ENCODE data around the gene EML4. TPM values are rescaled to one million over a fixed set of nuclear protein-coding genes. Genes with fewer than 3 reads are reported as not detected.
"Not testable (repeated sequence)": the region's sequence is repeated elsewhere in the genome, so short reads cannot be mapped to it uniquely, and the experiment has no call there.

Gene EML4
- total RNA-seq, 1 experiment from 2014 or later = 37.1 TPM

DNA sequence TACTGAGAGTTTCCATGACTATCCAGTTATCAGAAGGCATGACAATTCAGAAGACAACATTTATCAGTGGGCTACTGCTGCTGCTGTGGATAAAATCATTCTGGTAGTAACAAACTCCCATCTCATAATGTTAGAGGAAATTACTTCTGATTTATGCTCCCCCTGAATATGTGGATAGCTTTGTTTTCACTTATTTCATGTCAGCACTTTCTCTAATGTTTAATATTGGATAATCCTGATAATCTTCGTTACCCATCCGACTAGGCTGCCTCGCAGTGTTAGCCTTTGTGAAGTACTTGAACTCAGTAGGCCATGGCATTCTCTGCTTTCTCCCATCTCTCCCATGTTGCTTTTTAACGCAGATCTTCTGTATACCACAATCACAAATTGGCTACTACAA lies 163.4 kb downstream of the EML4 start:
- no peak for DNase-seq (ENCODE audit: low read depth)

DNA sequence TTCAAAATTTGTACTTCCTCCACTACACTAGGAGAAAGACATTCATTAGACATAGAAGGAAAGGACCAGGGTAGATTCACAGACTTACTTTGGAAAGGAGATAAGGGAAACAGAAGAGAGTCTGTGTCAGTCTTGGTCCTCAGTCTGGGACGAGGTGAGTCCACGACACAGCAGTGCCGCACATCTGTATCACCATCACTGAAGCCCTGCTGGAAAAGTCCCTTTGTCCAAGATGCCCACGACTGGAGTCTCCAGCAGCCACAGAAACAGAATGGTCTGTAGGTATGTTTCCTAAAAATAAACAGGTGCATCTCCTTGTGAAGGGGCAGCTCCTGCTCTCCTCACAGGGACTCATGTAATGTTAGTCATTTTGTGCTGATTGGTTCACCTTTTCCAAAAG lies 164.4 kb downstream of the EML4 start:
- DNase-seq (ENCODE audit: low read depth) = no peak

DNA sequence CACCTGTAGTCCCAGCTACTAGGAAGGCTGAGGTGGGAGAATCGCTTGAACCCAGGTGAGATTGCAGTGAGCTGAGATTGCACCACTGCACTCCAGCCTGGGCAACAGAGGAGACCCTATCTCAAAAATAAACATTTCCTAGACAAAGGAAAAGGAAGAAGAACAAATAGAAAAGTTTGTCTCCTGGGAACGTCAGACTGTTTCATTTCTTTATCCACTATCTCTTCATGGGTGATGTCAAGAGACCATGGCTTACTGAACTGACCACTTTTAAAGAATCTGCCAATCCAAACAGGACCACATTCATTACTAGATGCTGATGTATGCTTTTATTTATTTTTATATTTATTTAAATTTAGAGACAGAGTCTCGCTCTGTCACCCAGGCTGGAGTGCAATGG lies 165.1 kb downstream of the EML4 start:
- no peak for DNase-seq (ENCODE audit: low read depth)

DNA sequence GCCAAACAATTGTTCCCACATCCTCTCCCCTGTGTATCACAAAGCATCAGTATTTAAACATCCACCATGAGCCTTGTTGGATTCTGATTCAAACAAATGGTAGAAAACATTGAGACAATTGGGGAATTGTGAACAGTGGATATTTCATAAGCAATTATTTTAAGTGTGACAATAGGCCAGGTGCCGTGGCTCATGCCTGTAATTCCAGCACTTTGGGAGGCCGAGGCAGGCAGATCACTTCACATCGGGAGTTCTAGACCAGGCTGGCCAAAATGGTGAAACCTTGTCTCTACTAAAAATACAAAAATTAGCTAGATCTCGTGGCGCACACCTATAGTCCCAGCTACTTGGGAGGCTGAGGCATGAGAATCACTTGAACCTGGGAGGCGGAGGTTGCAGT lies 165.7 kb downstream of the EML4 start:
- not testable (repeated sequence) for DNase-seq (ENCODE audit: low read depth)

DNA sequence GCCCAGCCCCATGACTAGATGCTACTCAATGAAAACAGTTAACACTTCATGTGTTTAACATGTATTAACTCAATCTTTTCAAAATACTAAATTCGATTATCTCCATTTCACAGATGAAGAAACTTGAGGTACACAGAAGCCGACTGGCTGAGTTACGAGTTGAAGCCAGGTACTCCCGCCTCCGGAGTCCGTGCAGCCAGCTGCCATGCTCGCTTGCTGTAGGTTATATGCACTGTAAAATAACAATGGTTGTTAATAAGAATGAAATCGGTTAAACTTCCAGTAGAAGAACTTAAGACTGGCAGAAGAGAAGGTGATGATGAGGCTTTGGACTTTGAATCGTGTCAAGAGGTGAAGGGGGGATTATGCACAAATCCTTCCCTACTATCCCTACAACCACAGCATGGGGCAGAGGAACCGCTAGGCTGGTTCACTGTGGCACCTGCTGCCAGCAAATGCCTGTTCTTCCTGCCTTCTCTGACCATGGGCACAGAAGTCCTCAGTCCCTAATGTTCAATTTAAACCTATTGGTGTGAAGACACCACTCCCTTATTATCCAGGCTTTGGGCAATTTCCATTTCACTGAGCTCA lies 166.5 kb downstream of the EML4 start:
- DNase-seq (ENCODE audit: low read depth) = no peak

DNA sequence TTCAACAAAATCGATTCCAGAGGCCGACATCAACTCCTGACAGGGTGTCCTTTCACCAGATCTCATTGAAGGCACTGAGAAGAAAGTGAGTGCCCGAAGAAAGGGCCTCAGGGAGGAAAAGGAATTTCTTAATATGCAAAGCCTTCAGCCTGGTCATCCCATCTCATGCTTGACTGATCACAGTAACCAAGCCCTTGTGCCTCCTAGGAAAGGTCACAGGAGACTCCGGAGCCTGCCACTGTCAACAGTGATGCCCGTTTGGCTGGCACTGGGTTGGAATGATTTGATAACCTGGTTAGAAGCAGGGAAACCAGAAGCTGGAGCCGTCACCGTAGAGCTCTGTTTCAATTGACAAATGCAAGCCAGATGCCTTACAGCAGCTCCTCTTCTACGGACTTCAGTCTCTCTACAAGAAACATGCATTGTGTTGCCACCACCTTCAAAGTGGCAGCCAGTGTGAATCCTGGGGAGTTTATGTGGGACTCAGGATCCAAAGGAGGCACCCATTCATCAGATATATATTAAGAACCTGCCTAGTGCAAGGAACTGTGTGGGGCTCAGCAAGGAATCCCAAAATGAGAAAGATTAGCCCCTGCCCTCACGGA lies 167.3 kb downstream of the EML4 start:
- DNase-seq (ENCODE audit: low read depth) = no peak

DNA sequence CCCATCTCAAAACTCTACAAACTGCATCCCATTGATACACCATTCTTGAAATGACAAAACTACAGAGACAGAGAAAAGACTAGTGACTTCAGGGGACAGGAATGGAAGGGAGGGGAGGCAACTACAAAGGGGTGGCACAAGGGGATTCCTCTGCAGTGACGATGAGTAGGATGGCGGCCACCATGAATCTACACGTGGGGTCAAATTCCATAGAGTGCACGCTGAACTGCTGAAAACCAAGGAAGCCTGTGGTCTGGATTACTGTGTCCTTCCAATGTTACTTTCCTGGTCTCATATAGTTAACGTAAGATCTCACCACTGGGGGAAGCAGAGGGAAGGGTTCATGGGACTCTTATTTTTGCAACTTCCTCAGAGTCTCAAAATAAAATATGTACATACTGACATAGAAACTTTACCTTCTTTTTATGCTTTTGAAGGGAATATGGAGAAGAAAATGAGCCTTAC lies 168.2 kb downstream of the EML4 start:
- DNase-seq (ENCODE audit: low read depth) = no peak

DNA sequence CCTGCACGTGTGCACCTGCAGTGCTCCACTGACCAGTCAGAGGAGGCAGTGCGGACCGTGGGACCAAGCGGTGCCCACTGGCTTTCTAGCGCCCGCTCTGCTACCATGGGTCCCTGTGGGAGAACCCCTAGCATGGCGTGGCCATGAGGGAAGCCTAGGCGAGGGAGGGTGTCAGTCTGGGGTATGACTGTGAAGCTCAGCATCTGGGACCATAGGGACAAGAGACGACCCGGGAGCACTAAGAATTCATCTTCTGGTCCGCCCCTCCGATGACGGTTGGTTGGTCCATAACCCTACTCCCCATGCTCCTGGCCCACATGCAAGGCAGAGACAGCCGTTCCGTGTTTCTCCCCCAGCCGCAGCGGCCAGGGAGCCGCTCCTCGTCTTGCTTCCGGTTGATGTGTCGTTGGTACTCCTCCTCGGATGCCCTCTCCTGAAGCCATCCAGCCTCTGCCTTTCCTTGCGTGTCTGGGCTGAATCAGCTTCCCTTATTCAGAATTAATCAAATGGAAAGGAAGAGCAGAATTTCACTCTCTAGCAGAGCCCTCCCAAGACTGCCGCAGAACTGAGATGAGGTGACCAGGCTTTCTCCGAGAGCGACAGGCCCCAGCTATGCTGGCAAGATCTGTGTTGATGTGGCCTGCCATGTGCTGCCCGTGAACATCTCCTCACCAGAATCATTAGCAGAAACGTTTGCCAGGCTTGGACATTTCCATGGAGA lies 168.9 kb downstream of the EML4 start:
- DNase-seq (ENCODE audit: low read depth) = no peak

DNA sequence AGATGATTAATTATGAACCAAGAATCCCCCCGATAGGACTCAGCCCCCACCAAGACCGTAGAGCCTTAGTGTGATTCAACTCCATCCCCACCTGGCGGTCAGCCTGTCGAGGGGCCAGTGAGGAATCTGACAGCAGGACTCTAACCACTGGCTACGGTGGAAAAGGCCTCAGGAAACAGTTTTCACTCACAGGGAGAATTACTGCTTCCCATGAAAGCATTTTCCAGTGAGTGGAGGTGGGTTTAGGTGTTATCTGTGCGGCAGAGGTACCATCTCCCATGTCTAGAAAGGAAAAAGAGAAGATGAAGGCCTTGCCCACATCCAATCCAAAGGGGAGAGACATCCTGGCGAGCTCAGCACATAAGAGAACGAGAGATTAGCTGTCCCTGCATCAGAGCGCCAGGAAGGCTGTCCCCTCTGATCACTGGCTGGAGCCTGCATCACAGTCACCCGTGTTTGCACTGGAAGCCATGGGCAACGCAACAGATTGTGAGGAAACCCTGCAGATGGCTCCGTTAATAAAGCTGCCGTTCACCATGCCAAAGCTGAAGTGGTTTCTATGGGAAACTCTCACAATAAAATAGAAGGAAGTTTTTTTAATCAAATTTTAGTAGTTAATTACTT lies 169.5 kb downstream of the EML4 start:
- DNase-seq (ENCODE audit: low read depth) = no peak

DNA sequence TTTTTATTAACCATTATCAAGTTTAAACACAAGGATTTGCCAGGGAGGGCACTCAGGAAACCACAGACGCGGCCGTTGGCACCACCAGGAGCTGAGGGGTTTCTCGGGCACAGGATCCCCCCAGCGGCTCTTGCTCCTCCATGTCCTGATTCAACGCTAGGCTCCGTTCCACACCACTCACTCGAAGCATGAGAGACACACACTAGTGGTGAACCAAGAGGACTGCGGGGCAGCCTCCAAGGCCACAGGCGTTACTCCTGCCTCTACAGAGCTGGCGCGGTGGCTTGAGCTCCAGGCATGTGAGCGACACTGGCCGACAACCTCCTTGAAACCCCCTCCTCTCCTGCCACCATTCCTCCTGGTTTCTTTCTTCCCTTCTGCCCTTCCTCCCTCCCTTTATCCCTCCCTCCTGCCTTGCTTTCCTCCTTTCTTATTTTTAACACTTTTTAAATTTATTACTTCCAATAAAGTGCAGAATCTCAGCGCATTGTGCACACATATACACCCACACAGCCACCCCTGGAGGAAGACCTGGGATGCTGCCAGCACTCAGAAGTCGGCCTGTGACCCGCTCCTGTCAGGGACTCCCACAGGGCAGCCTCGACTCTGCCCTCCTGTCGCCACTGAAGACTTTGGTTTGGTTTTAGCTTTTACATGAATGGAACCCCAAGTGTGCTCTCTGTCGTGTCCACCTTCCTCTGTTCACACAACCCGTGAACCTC lies 170.2 kb downstream of the EML4 start:
- no peak for DNase-seq (ENCODE audit: low read depth)

DNA sequence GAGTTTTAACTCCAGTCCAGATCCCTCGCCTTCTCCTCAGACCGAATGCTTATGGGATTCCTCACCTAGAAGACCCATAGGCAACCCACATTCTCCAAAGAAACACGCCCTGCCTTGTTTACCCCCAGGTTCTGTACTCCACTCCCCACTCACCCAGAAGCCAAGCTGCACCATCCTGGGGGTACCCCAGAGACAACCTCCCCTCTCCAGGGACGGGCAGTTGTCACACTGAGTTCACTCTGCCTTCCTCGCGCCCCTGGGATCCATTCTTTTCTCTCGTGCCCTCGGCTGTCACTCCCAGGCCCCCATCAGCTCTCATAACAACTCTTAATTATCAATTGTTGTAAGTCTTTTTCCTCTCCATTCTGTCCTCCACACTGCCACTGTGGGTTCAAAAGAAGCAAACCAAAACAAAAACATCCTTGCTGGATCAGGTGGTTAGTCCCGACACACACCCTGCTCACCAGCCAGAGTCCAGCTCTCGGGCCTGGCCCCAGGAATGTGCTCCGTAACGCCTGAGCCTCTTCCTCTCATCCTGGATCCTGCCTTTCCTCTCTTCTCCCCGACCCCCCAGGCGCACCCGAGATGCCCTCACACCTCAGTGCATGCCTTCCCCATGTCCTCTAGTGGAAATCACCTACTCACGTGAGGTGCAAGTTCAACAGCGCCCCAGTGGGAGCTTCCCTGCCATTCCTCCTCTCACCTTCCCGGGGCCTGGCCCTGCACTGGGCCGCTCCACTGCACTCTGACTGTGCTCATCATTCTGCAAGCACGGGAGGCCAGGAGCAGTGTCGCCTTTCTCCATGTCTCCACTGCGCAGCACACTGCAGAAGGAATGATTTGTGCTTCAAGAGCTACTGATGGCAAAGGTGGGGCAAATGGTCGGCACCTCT lies 171.1 kb downstream of the EML4 start:
- no peak for DNase-seq (ENCODE audit: low read depth)

DNA sequence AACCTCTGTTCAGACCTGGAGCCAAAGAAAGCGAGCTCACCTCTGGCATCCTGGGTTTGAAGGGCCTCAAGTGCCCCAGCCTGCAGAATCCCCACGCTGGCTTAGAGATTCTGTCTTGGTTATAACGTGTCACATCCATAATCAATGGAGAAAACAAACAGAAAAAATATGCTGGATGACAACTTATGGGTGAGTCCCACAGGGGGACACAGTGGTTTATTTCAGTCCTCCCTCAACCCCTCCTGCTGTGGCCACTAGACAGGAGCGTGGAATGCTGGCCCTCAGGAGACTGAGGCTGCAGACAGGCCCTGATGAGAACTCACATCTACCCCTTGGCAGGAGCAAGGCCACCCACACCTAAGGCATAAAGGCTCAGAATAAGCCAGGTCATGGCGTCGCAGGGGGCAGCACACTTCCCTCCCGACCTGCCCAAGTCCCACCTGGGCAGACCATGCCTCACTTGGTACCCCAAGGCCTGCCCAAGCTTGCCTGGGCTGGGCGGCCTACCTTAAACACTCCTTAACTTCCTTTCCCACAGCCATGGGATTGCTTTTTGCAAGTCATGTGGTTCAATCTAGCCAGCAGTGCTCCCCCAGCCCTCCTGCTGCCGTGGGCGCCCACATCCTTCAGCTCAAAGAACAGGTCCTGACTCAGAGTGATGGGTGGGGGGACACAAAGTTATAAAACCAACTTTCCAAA lies 171.9 kb downstream of the EML4 start:
- DNase-seq (ENCODE audit: low read depth) = no peak

DNA sequence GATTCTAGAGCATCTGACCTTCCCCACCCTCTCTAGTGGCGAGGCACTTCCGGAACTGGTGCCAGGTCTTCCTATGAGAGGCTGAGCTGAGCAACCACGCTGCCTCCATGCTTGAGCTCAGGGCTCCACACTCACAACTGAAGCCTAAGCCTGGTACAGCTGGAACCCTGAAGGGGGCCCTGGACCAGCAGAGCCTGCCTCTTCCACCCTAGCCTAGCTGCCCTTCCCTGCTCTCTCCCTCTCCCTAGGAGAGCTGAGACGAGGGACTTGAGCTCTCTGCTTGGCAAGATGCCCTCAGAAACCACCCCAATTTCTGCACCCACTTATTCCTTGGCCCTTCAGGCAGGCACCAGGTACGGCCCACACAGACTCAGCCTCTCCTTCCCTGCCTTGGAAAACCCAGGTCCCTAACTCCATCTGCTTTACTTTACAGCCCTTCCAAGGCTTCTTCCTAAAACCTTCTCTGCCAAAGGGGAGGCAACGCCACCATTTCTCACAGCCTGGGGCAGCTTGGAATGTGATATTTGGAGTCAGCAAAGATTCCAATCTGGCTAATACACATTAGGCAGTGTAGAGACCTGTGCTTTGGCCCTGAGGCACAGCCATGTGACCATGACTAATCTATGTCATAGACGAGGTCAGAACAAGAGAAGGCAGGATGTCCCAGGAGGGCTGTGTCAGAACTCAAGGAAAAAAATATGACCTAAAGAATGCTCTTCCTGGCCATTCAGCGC lies 173.1 kb downstream of the EML4 start:
- peak; percentile 89 for DNase-seq (ENCODE audit: low read depth)

DNA sequence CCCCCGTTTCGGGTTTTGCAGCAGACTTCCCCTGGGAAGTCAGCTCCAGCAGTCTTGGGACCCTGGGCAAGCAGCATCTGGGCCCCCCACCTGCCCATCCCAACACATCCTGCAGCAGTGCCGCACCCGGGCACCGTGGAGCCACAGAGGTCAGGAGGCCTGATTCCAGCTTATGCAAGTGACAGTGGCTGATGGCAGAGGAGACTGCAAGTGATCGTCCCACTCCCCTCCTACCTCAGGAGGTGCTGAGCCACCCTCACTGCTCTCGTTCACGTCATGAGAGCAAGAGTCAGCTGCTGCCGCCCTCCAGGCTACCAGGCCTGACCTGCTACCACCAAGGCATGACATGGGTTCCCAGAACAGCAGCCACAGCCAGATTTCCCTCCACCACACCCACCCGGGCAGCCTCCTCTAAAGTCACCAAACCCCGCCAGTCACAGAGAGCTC lies 173.7 kb downstream of the EML4 start:
- no peak for DNase-seq (ENCODE audit: low read depth)

DNA sequence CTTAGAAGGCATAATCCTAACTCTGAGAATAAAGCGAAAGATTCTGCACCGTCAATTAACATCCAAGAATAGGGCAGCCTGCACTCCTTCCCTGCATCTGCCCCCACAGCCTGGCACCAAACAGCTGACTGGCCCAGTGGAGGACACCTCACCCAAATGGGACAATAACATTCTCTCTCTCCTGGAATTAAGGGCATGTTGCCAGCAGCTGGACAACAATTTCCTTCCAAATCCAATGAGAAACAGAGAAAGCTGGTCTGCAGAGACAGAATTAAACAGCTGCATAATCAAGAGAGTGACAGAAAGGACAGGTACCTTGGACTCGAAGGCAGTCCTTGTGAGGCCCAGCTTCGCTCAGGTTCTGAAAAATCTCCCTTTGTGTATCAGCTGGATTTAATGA lies 176.8 kb downstream of the EML4 start:
- DNase-seq (ENCODE audit: low read depth) = no peak

DNA sequence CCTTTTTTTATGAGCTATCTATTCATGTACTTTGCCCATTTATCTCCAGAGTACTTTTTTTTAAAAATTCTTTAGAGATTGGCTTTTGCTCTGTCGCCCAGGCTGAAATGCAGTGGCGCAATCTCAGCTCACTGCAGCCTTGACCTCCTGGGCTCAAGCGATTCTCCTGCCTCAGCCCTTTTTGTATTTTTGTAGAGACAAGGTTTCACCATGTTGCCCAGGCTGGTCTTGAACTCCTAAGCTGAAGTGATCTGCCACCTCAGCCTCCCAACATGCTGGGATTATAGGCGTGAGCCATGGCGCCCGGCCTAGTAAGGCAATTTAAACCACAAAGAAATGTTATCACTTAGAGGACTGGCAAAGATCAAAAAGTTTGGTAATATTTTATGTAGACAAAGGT lies 177.7 kb downstream of the EML4 start:
- not testable (repeated sequence) for DNase-seq (ENCODE audit: low read depth)

DNA sequence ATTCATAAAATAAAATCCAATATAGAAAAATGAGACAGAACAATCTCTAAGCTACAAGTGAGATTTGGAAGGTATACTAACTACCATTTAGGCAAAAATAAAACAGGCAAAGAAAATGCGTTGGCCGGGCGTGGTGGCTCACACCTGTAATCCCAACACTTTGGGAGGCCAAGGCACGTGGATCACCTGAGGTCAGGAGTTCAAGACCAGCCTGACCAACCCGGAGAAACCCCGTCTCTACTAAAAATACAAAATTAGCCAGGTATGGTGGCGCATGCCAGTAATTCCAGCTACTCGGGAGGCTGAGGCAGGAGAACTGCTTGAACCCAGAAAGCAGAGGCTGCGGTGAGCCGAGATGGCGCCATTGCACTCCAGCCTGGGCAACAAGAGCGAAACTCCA lies 178.4 kb downstream of the EML4 start:
- DNase-seq (ENCODE audit: low read depth) = not testable (repeated sequence)

DNA sequence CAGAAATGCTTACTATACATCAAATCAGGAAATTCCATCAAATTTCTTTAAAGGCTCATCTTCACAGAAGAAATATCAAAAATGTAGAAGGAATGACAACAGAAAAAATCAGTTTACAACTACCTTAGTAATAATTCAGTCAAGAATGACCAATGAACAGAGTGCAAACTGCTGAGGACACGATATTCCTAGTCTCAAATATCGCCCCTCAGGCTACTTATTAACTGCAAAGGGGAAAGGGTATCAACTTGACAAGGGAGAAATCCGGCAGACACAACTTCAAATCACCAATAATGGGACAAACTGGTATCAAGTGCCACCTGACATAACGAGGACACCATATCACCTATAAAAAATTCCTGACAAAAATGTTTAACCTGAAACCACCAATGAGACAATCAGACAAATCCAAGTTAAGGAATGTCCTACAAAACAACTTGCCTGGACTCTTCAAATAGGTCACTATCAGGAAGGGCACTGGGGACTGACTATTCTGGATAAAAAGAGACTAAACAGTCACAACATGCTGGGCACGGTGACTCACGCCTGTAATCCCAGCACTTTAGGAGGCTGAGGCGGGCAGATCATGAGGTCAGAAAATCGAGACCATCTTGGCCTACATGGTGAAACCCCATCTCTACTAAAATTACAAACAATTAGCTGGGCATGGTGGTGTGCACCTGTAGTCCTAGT lies 179.1 kb downstream of the EML4 start:
- DNase-seq (ENCODE audit: low read depth) = no peak

DNA sequence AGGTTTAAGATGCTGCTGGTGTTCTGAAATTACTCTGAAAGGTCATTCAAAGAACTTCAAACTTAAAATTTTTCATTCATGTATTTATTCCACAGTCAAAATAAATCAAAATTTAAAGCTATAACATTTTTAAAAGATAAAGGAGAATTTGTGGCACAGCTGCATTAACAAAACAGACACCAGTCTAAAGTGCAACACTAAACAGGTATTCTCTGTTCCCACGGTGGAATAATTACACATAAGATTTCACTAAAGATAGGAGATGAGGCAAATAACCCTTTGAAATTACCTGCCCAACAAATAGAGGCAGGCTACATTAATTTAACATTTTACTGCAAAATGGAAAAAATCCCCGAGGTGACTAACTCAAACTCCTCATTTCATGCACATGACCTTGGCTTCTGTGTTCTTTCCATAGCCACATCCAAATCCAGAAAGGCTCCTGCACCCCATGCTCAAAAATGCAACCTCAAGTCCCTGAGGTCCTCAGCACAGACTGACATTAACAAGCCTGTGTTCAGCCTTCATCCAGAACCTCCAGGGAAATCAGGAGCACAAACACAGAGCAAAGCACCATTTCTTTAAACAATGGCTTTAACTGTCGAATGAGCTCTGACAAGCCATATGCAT lies 181.4 kb downstream of the EML4 start:
- no peak for DNase-seq (ENCODE audit: low read depth)

All from RPMI7951 (cell line).